ENCODE results near the gene TMEM209. TPM values are rescaled to one million over a fixed set of nuclear protein-coding genes. Genes with fewer than 3 reads are reported as not detected.
A peak's percentile ranks its signal among the peaks of the same experiment; 100 is the strongest.

Gene TMEM209
- total RNA-seq, 1 donor from 2014 or later, result 11.8 TPM

DNA sequence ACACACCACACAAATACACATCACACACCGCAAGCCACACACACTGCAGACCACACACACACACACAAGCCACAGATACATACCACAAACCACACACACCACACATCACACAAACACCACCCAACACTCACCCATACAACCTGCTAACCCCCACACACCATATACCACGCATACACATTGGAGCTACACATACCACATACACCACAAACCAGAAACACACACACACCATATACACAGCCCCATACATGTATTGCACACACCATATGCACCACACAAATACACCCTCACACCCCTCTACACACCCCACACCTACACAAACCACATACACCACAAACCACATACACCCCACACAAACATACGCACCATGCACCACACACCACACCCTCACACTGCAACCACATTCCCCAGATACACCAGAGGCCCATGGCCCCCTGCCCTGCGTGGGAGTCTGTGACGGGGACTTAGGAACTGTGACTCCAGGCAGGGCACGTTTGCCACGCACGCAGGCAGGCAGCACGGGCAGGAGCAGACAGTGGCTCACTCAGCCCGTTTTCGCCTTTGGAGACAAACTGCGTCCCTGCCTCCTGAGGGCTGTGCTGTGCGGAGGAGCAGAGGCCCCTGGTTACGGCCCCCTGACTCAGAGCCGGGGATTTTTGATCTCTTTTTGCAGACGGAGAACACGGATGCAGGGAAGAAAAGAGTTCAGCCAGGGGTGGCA lies 52.6 kb downstream of the TMEM209 start:
- H3K4me3 Mint-ChIP-seq (ENCODE audit: unreplicated experiment), result no peak overlapping the region
- H3K27ac Mint-ChIP-seq (ENCODE audit: unreplicated experiment), result no peak overlapping the region
- H3K36me3 Mint-ChIP-seq (ENCODE audit: low read depth, unreplicated experiment), result peaks cover 4% of the 10 kb centered on the region
- H3K9me3 Mint-ChIP-seq (ENCODE audit: unreplicated experiment), result no peaks in the 10 kb centered on the region
- H3K27me3 Mint-ChIP-seq (ENCODE audit: unreplicated experiment), result peaks cover 7% of the 10 kb centered on the region
- H3K4me1 Mint-ChIP-seq (ENCODE audit: unreplicated experiment), result peaks cover 24% of the 10 kb centered on the region
- TF ChIP-seq, protein P1, sequence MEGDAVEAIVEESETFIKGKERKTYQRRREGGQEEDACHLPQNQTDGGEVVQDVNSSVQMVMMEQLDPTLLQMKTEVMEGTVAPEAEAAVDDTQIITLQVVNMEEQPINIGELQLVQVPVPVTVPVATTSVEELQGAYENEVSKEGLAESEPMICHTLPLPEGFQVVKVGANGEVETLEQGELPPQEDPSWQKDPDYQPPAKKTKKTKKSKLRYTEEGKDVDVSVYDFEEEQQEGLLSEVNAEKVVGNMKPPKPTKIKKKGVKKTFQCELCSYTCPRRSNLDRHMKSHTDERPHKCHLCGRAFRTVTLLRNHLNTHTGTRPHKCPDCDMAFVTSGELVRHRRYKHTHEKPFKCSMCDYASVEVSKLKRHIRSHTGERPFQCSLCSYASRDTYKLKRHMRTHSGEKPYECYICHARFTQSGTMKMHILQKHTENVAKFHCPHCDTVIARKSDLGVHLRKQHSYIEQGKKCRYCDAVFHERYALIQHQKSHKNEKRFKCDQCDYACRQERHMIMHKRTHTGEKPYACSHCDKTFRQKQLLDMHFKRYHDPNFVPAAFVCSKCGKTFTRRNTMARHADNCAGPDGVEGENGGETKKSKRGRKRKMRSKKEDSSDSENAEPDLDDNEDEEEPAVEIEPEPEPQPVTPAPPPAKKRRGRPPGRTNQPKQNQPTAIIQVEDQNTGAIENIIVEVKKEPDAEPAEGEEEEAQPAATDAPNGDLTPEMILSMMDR (IDR thresholded peaks at IDR 0.05; ENCODE audit: unreplicated experiment), result no peak
- no peak for DNase-seq (ENCODE audit: low spot score)

DNA sequence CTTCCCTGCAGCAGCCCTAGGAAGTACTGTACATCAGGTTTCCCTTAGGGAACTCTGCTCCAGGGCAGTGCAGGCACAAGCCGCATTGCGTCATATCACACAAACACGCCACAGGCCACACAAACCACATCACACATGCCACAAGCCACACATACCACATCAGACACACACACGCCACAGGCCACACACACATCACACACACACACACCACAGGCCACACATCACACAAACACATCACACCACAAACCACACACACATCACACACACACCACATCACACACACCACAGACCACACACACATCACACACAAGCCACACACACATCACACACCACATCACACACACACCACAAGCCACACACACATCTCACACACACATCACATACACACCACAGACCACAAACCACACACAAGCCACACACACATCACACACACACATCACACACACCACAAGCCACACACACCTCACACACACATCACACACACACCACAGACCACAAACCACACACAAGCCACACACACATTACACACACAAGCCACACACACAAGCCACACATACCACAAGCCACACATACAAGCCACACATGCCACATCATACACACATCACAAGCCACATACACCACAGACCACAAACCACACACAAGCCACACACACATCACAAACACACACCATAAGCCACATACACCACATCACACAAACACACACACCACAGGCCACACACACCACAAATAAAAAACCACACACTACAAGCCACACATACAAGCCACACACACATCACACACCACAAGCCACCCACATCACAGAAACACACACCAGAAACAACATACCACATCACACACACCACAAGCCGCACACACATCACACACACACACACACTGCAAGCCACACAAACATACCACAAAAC lies 53.4 kb downstream of the TMEM209 start:
- no peak for DNase-seq (ENCODE audit: low spot score)
- TF ChIP-seq, protein P1 (IDR thresholded peaks at IDR 0.05; ENCODE audit: unreplicated experiment), result no peak
- H3K36me3 Mint-ChIP-seq (ENCODE audit: low read depth, unreplicated experiment), result peaks cover 4% of the 10 kb centered on the region
- H3K4me3 Mint-ChIP-seq (ENCODE audit: unreplicated experiment), result no peak overlapping the region
- peaks cover 7% of the 10 kb centered on the region for H3K27me3 Mint-ChIP-seq (ENCODE audit: unreplicated experiment)
- H3K4me1 Mint-ChIP-seq (ENCODE audit: unreplicated experiment), result peaks cover 25% of the 10 kb centered on the region
- H3K27ac Mint-ChIP-seq (ENCODE audit: unreplicated experiment), result no peak overlapping the region
- H3K9me3 Mint-ChIP-seq (ENCODE audit: unreplicated experiment), result no peaks in the 10 kb centered on the region

DNA sequence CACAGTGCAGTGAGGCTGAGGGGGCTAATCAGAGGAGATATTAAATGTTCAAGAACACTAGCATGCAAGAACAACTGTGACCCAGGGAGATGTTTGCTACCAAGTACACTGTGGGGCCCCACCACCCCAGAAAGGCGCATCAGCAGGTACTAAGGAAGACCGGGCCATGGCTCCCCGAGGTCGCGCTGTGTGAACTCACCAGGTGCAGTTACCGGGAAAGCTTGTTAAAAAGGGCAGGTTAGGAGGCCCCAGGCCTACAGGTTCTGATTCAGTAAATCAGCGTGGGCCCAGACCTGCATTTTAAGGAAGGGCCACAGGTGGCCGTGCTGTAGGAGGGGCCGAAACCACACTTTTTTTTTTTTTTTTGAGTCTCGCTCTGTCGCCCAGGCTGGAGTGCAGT lies 54.6 kb downstream of the TMEM209 start:
- Mint-ChIP-seq H3K4me1 (ENCODE audit: unreplicated experiment) (peaks cover 29% of the 10 kb centered on the region), H3K36me3 (ENCODE audit: low read depth, unreplicated experiment) (peaks cover 2% of the 10 kb centered on the region), H3K4me3 (ENCODE audit: unreplicated experiment) (no peak overlapping the region), H3K27ac (ENCODE audit: unreplicated experiment) (no peak overlapping the region), H3K27me3 (ENCODE audit: unreplicated experiment) (peaks cover 10% of the 10 kb centered on the region), H3K9me3 (ENCODE audit: unreplicated experiment) (no peaks in the 10 kb centered on the region)
- TF ChIP-seq, protein P1 (IDR thresholded peaks at IDR 0.05; ENCODE audit: unreplicated experiment), result no peak
- no peak for DNase-seq (ENCODE audit: low spot score)

DNA sequence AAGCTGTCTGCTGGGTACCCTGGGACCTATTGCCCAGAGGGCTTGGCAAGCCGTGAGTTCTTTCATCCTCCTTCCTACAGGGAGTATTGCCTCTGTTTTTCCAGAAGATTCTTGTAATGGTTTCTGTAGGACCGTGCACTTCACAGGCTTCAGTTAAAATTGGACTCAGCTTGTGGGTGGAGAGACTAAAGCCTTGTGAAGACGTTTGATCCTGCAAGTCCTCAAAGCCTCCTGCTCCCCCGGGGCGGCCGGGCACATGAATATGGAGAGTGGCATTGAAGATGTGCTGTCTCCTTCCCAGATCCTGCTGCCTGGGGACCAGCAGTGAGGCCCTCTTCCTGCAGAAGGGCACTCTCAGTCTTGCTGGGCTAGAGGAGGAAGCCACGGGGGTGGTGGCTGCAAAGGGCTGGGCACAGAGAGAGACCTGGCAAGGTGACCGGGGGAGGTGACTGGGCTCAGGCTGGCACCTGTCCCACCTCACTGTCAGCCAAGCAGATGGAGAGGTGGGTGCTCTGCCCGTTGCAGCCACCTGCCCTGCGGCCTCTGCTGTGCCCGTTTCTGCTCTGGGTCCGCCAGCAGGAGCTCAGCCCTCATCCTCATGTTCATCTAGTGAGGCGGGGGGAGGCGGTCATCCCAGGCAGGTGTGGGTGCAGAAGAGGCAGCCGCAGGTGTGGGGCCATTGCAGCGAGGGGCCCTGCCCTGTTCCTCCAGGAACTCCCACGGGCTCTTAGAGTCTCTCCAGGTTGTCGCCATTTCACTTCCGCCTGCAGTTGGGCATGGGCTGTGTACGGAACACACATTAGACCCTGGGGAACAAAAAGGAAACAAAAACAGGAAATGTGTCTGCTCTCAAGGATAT lies 55.7 kb downstream of the TMEM209 start:
- DNase-seq (ENCODE audit: low spot score), result peak; percentile 6

More for the DNA sequence above, 55.7 kb downstream of the TMEM209 start:
- Mint-ChIP-seq H3K27me3 (ENCODE audit: unreplicated experiment) (peaks cover 13% of the 10 kb centered on the region), H3K4me3 (ENCODE audit: unreplicated experiment) (no peak overlapping the region), H3K4me1 (ENCODE audit: unreplicated experiment) (peaks cover 33% of the 10 kb centered on the region), H3K27ac (ENCODE audit: unreplicated experiment) (peak overlapping the region; percentile 88), H3K36me3 (ENCODE audit: low read depth, unreplicated experiment) (no peaks in the 10 kb centered on the region), H3K9me3 (ENCODE audit: unreplicated experiment) (no peaks in the 10 kb centered on the region)
- TF ChIP-seq, protein P1 (IDR thresholded peaks at IDR 0.05; ENCODE audit: unreplicated experiment), result no peak
